RKO (cell line): ENCODE measurements around the gene BIRC6.
A peak's percentile ranks its signal among the peaks of the same experiment; 100 is the strongest.

Experiments used
- DNase-seq: peaks from one replicate; pipeline ENCODE4 v3.0.0-alpha.2; 2016; ENCODE audit warnings: low spot score

Gene BIRC6

GRCh38 chr2:32372519-32373182 lies 15.8 kb downstream of the BIRC6 start:
- no peak for DNase-seq

GRCh38 chr2:32375228-32375892 lies 18.5 kb downstream of the BIRC6 start:
- no peak for DNase-seq

GRCh38 chr2:32376756-32377155 lies 19.9 kb downstream of the BIRC6 start:
- no peak for DNase-seq

GRCh38 chr2:32377928-32378327 lies 21.1 kb downstream of the BIRC6 start:
- DNase-seq: no peak

GRCh38 chr2:32379352-32379751 lies 22.5 kb downstream of the BIRC6 start:
- no peak for DNase-seq

- no peak for DNase-seq
Observed at GRCh38 chr2:32383858-32384257, 27.0 kb downstream of the BIRC6 start.

- no peak for DNase-seq
Observed at GRCh38 chr2:32384529-32384928, 27.7 kb downstream of the BIRC6 start.

GRCh38 chr2:32386739-32387138 lies 29.9 kb downstream of the BIRC6 start:
- DNase-seq: no peak

- no peak for DNase-seq
Observed at GRCh38 chr2:32399221-32399620, 42.4 kb downstream of the BIRC6 start.

- DNase-seq: no peak
Observed at GRCh38 chr2:32402091-32402490, 45.3 kb downstream of the BIRC6 start.

- no peak for DNase-seq
Observed at GRCh38 chr2:32403782-32404181, 47.0 kb downstream of the BIRC6 start.

- no peak for DNase-seq
Observed at GRCh38 chr2:32404691-32405090, 47.9 kb downstream of the BIRC6 start.

- no peak for DNase-seq
Observed at GRCh38 chr2:32416519-32416918, 59.7 kb downstream of the BIRC6 start.

GRCh38 chr2:32417659-32418058 lies 60.8 kb downstream of the BIRC6 start:
- DNase-seq: no peak

GRCh38 chr2:32418778-32419177 lies 62.0 kb downstream of the BIRC6 start:
- DNase-seq: no peak

- no peak for DNase-seq
Observed at GRCh38 chr2:32422133-32422532, 65.3 kb downstream of the BIRC6 start.

- no peak for DNase-seq
Observed at GRCh38 chr2:32423536-32423935, 66.7 kb downstream of the BIRC6 start.

GRCh38 chr2:32424739-32425138 lies 67.9 kb downstream of the BIRC6 start:
- no peak for DNase-seq

GRCh38 chr2:32425719-32426141 lies 68.9 kb downstream of the BIRC6 start:
- DNase-seq: no peak

- no peak for DNase-seq
Observed at GRCh38 chr2:32427672-32428610, 71.1 kb downstream of the BIRC6 start.

- no peak for DNase-seq
Observed at GRCh38 chr2:32430804-32431203, 74.0 kb downstream of the BIRC6 start.

- peak; percentile 46 for DNase-seq
Observed at GRCh38 chr2:32436150-32436549, 79.3 kb downstream of the BIRC6 start.

- no peak for DNase-seq
Observed at GRCh38 chr2:32442020-32442467, 85.2 kb downstream of the BIRC6 start.
